Keratinocyte (primary cell): ENCODE data around the gene PM20D2.

Experiments used
- CTCF ChIP-seq, 3 experiments: IDR thresholded peaks in 1 of 3; conservative IDR thresholded peaks in 1 of 3; optimal IDR thresholded peaks in 1 of 3; 2 replicates in 2 of 3; 3 replicates in 1 of 3; pipeline versions ENCODE3 to v1.5.1; 2011; ENCODE audit warnings: low read length in 3 of 3, mild to moderate bottlenecking in 3 of 3, moderate library complexity in 2 of 3, control low read depth in 1 of 3, inconsistent platforms in 1 of 3; ENCODE audit not compliant: insufficient read depth in 2 of 3; ENCODE audit errors: extremely low read depth in 1 of 3
- EZH2 ChIP-seq: IDR thresholded peaks from one replicate; pipeline ENCODE4 v1.6.1; 2012; ENCODE audit warnings: inconsistent platforms, mild to moderate bottlenecking, low read length, moderate library complexity

GRCh38 chr6:89132057-89132456 lies 13.8 kb upstream of the PM20D2 start:
- TF ChIP-seq CTCF (optimal IDR thresholded peaks at IDR 0.05 in 1 of 3, IDR thresholded peaks at IDR 0.05 in 1 of 3, conservative IDR thresholded peaks at IDR 0.05 in 1 of 3; ENCODE audit: extremely low read depth in 1 of 3, insufficient read depth in 2 of 3, low read length in 3 of 3), result no peak
- TF ChIP-seq EZH2, result no peak
